GM19043 (cell line): ENCODE data around the gene RNF180.

Source experiments
- ATAC-seq: cut with Tn5 transposase; IDR thresholded peaks from one replicate; pipeline ENCODE4 v1.9.1; 2021; ENCODE audit warnings: low read depth; ENCODE audit not compliant: unreplicated experiment

Gene RNF180

GRCh38 chr5:64165500-64166200, at the start of gene RNF180:
Gene RNF180 (plus strand): TSS chr5:64165843. CDS start chr5:64200808, 34,965 bp downstream.
- ATAC-seq, result no peak

- ATAC-seq, result no peak
Observed at GRCh38 chr5:64125521-64125920, 40.1 kb upstream of the RNF180 start.

- no peak for ATAC-seq
Observed at GRCh38 chr5:64126202-64126741, 39.4 kb upstream of the RNF180 start.

GRCh38 chr5:64140018-64140417, 25.6 kb upstream of the RNF180 start:
- no peak for ATAC-seq

GRCh38 chr5:64144425-64145215, 21.0 kb upstream of the RNF180 start:
- no peak for ATAC-seq

GRCh38 chr5:64145216-64145895, 20.3 kb upstream of the RNF180 start:
- no peak for ATAC-seq

GRCh38 chr5:64147379-64147778, 18.3 kb upstream of the RNF180 start:
- ATAC-seq, result no peak

- no peak for ATAC-seq
Observed at GRCh38 chr5:64147849-64148441, 17.7 kb upstream of the RNF180 start.

GRCh38 chr5:64149268-64149667, 16.4 kb upstream of the RNF180 start:
- ATAC-seq, result no peak

- ATAC-seq, result no peak
Observed at GRCh38 chr5:64149857-64150521, 15.7 kb upstream of the RNF180 start.

GRCh38 chr5:64156261-64156660, 9.4 kb upstream of the RNF180 start:
- no peak for ATAC-seq

GRCh38 chr5:64158827-64159226, 6.8 kb upstream of the RNF180 start:
- ATAC-seq, result no peak

- no peak for ATAC-seq
Observed at GRCh38 chr5:64160201-64160600, 5.4 kb upstream of the RNF180 start.

- ATAC-seq, result peak; percentile 45
Observed at GRCh38 chr5:64161420-64161819, 4.2 kb upstream of the RNF180 start.

- ATAC-seq, result no peak
Observed at GRCh38 chr5:64163135-64163534, 2.5 kb upstream of the RNF180 start.

- ATAC-seq, result no peak
Observed at GRCh38 chr5:64163746-64164145, 1.9 kb upstream of the RNF180 start.

- no peak for ATAC-seq
Observed at GRCh38 chr5:64164166-64164565, 1.5 kb upstream of the RNF180 start.

GRCh38 chr5:64165160-64165499, 513 bp upstream of the RNF180 start:
- ATAC-seq, result no peak

- no peak for ATAC-seq
Observed at GRCh38 chr5:64166201-64166959, 737 bp downstream of the RNF180 start.

- ATAC-seq, result no peak
Observed at GRCh38 chr5:64176301-64176700, 10.7 kb downstream of the RNF180 start.
